Suprapubic skin (tissue), 3 donors: ENCODE results near the gene ELOVL3.

Experiments
- EP300 ChIP-seq: sonication (generic); formaldehyde crosslinking; IDR thresholded peaks from one replicate; pipeline ENCODE4 v1.6.1; 2017; ENCODE audit warnings: antibody characterized with exemption
- POLR2A ChIP-seq, 2 donors: fragments of 450-650 bp; IDR thresholded peaks; one replicate each; pipeline ENCODE4 v1.6.1; 2017; ENCODE audit warnings: antibody characterized with exemption in 2 of 2, mild to moderate bottlenecking in 2 of 2, moderate library complexity in 2 of 2
- TF ChIP-seq, protein P1 (sequence below), 2 donors: fragments of 200-600 bp in 1 of 2; fragments of 450-650 bp in 1 of 2; sonication (generic) in 1 of 2; IDR thresholded peaks; one replicate each; pipeline ENCODE4 v1.5.1; 2016 to 2019; ENCODE audit warnings: antibody characterized with exemption in 2 of 2, mild to moderate bottlenecking in 1 of 2, moderate library complexity in 1 of 2

DNA sequence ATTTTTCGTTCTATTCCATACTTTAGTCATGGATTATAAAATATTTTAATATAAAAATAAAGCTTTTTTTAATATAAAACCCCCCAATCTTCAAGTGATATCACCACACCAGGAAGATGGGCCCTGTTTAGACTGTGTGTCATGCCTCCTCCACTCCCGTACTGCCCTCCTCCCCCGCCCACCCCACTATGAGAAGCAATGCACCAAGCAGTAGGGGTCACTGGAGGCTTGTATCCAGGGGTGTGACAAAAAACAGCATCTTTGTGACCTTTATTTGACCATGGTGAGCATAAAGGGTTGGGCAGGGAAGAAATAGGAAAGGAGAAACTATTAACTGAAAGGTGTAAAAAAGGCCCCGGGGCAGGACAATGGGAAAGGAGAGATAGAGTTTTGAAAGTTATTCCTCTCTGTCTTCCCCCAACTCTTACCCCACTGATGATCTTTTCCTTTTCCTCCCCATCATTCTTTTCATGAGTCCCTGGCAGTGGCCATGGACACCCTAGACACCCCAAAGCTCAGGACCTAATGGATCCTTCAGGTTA is 11.7 kb downstream of the ELOVL3 start:
- TF ChIP-seq, protein P1, sequence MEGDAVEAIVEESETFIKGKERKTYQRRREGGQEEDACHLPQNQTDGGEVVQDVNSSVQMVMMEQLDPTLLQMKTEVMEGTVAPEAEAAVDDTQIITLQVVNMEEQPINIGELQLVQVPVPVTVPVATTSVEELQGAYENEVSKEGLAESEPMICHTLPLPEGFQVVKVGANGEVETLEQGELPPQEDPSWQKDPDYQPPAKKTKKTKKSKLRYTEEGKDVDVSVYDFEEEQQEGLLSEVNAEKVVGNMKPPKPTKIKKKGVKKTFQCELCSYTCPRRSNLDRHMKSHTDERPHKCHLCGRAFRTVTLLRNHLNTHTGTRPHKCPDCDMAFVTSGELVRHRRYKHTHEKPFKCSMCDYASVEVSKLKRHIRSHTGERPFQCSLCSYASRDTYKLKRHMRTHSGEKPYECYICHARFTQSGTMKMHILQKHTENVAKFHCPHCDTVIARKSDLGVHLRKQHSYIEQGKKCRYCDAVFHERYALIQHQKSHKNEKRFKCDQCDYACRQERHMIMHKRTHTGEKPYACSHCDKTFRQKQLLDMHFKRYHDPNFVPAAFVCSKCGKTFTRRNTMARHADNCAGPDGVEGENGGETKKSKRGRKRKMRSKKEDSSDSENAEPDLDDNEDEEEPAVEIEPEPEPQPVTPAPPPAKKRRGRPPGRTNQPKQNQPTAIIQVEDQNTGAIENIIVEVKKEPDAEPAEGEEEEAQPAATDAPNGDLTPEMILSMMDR (IDR thresholded peaks at IDR 0.05) = no peak
- TF ChIP-seq EP300 (no peak), POLR2A (IDR thresholded peaks at IDR 0.05) (no peak)
